Fibroblast of lung (primary cell): ENCODE measurements around the gene ZNF774.

Experiments used
- CTCF ChIP-seq, 2 donors: IDR thresholded peaks in 1 of 2; conservative IDR thresholded peaks in 1 of 2; 1 replicate in 1 of 2; 2 replicates in 1 of 2; pipeline ENCODE4 v1.5.1; 2011 to 2012; ENCODE audit warnings: low read length in 2 of 2, control low read depth in 1 of 2, inconsistent platforms in 1 of 2, low read depth in 1 of 2, mild to moderate bottlenecking in 1 of 2
- EZH2 ChIP-seq: IDR thresholded peaks from 2 replicates; pipeline ENCODE4 v1.5.1; 2012; ENCODE audit warnings: low read length, control low read depth, mild to moderate bottlenecking; ENCODE audit errors: missing control alignments

GRCh38 chr15:90387534-90388461, 35.7 kb downstream of the ZNF774 start, which contains the start of gene IQGAP1:
- TF ChIP-seq CTCF (conservative IDR thresholded peaks at IDR 0.05 in 1 of 2, IDR thresholded peaks at IDR 0.05 in 1 of 2; ENCODE audit: low read depth in 1 of 2, low read length in 2 of 2) (no peak), EZH2 (no peak)
